Erythroblast (primary cell): ENCODE data around the gene GNA12.
A peak's percentile ranks its signal among the peaks of the same experiment; 100 is the strongest.

Experiments
- DNase-seq, 2 experiments: peaks; one replicate each; lab custom pipeline; 2025; lab: John Stamatoyannopoulos, UW
- GATA1 ChIP-seq: IDR thresholded peaks from 2 replicates; pipeline ENCODE4 v1.6.1; 2011; ENCODE audit warnings: low read depth, mild to moderate bottlenecking, control low read depth, low read length, moderate library complexity
- POLR2A ChIP-seq: IDR thresholded peaks from 2 replicates; pipeline ENCODE4 v1.6.1; 2011; ENCODE audit warnings: mild to moderate bottlenecking, low read length

The GNA12 gene

GRCh38 chr7:2821842-2822507, 22.1 kb downstream of the GNA12 start:
- DNase-seq = no peak
- TF ChIP-seq GATA1 = no peak
- TF ChIP-seq POLR2A = no peak

- TF ChIP-seq POLR2A (no peak), GATA1 (no peak)
- peak in 1 of 2 experiments; percentile 13 for DNase-seq
These were observed 22.8 kb downstream of the GNA12 start for GRCh38 chr7:2821161-2821841.

DNA sequence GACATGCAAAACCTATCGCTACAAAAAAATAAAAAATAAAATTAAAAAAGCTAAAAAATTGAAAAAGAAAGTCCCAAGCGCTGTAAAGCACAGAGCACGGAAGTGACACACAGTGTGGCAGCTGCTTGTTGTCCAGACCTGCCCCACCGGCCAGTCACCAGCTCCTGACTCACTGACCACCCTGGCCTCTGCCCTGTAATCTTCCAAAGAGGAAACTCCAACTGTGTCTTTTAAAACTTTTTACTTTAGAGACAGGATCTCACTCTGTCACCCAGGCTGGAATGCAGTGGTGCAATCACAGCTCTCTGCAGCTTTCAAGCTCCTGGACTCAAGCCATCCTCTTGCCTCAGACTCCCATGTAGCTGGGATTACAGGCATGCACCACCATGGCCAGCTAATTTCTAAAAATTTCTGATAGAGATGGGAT, 23.6 kb downstream of the GNA12 start:
- no peak for DNase-seq
- TF ChIP-seq GATA1 (no peak), POLR2A (no peak)

- no peak for DNase-seq
- TF ChIP-seq POLR2A (no peak), GATA1 (no peak)
These were observed 24.1 kb downstream of the GNA12 start for GRCh38 chr7:2819954-2820397.

DNA sequence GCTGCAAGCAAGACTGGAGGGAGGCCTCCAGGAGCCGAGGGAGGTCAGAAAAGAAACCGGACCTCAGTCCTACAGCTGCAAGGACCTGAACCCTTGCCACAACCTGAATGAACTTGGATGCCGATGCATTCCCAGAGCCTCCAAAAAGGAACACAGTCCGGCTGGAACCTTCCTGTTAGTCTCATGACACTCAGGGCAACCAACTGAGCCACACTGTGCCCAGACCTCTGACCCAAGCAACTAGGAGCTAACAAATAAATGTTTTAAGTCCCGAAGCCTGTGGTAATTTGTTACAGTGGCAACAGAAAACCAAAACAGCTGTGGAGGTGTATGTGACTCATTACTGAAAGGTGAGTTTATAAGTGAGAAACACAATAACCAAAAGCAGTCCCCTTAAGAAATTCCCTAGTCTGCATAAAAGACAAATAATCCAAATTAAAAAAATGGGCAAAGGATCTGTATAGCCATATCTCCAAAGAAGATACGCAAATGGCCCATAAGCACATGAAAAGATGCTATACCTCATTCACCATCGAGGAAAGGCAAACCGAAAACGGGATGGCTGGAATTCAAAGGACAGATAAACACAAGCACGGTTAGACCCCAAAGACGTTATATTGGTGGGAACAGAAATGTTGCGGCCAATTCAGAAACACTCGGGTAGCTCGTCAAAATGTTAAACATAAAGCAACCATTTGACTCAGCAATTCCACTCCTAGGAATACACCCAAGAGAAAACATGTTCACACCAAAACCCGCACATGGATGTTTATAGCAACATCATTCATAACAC, 24.8 kb downstream of the GNA12 start:
- no peak for DNase-seq
- no peak for TF ChIP-seq GATA1
- no peak for TF ChIP-seq POLR2A

- no peak for DNase-seq
These were observed 25.5 kb downstream of the GNA12 start for GRCh38 chr7:2818653-2819052.

DNA sequence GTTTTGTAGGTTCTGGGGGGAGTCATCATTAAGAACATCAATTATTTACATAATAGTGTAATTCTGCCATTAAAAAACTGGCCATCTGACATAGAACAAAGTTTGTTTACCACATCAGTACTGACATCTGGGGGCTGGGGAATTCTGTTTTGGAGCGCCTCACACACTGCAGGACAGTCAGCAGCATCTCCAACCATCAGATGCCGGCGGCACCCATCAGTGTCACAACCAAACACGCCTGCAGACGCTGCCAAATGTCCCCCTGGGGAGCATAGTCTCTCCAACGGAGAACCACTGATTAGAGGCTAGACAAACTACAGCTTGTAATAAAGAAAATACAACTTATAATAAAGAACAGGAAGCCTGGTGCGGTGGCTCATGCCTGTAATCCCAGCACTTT, 26.0 kb downstream of the GNA12 start:
- DNase-seq = no peak
- TF ChIP-seq POLR2A = no peak
- TF ChIP-seq GATA1 = no peak

More at GRCh38 chr7:2818653-2819052, 25.5 kb downstream of the GNA12 start:
- TF ChIP-seq GATA1 (no peak), POLR2A (no peak)

GRCh38 chr7:2817456-2817855, 26.7 kb downstream of the GNA12 start:
- no peak for DNase-seq
- no peak for TF ChIP-seq GATA1
- TF ChIP-seq POLR2A = no peak

DNA sequence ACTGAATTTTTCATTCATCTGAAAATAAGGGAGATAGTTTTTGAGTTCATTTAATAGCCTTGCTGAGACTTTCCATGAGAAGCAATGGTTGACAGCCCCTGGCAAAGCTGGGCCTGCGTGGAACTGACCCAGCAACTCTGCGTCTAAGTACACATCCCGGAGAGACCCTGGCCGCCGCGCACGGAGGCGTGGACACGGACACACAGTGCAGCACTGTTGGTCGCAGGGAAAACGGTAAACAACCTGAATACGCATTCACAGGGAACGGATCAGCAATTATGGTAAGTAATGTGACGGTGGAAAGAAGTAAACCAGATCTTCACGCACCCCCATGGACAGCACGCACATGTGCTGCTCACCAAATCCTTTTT, 28.2 kb downstream of the GNA12 start:
- DNase-seq = no peak
- TF ChIP-seq POLR2A (no peak), GATA1 (no peak)

DNA sequence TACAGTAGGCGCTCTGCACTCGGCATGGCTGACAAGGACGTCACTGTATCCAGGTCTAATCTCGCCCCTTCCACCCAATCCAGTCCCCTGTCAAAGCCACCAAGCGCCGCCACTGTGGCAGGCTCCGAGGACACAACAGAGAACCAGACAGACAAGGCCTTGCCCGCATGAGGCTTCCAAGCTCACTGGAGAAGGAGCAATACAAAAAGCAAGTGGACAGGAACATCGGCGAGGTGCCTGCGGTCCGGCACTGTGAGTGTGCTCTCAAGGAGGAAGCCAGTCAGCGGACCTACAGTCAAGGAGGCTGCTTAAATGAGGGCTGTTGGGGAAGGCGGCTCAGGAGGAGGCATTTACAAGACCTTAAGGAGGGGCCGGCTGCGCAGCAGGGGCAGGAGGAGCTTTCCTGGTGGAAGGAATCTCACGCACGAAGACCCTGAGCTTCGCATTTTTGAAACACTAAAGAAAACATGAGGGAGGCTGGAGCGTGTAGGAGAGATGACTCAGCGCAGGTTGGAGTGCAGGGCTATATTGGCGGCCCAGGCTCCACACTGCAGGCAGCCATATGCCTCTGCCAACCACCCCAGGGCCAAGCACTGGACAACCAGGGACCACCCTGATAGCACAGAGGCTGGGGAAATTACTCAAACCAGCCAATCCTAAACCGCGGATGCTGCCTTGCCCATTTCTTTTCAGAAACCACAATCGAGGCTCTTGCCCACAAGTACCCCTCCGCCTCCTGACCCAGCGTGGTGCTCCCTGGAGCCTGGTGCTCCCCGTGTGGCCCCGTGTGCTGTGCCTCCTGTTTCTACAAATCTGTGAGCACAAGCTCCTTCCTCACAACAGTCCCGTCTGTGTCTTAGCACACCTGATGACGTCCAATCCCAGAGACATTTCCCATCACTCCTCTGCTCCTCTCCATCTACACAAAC, 28.9 kb downstream of the GNA12 start:
- TF ChIP-seq POLR2A = no peak
- no peak for TF ChIP-seq GATA1
- peak in 1 of 2 experiments; percentile 18 for DNase-seq

GRCh38 chr7:2814186-2814945, 29.7 kb downstream of the GNA12 start:
- DNase-seq = no peak
- TF ChIP-seq POLR2A = no peak
- TF ChIP-seq GATA1 = no peak

GRCh38 chr7:2813350-2814185, 30.5 kb downstream of the GNA12 start:
- no peak for TF ChIP-seq GATA1
- no peak for TF ChIP-seq POLR2A

More at GRCh38 chr7:2813350-2814185, 30.5 kb downstream of the GNA12 start:
- no peak for DNase-seq
